ENCODE measurements around the gene BBS1. TPM values are rescaled to one million over a fixed set of nuclear protein-coding genes. Genes with fewer than 3 reads are reported as not detected.

Gene BBS1
- total RNA-seq, 1 donor from 2014 or later, result 39.6 TPM

DNA sequence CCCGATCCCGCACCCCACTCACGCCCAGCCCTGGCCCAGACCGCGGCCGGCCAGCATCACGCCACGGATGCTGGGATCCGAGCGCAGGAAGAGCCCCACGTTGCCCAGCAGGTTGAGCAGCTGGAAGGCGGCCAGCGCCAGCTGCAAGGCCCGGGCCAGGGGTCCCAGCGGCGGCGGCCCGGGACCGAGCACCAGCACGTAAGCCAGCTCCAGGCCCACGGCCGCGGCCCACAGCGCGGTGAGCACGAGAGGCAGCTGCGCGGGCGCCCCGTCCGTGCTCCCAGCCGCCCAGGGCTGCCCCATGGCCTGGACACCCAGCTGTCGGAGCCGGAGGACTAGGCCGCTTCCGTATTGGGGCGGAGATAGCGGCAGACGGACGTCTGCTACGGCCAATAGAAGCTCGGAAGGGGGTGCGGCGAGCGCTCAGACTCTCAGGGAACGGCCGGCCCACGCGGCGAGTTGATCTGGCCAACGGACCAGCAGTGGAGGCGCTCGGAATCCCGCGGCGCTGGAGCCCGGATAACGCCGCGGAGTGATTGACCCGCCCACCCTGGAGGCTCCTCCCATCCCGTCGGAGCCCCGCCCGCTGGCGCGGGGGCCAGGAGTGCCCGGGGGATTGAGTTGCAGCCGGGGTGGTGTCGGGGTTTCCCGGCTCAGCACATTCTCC is 35.4 kb downstream of the BBS1 start, which contains the start of gene ZDHHC24:
Gene ZDHHC24, minus strand, starts transcription at position 348 of the 667 bp plus-strand sequence. Its CDS starts 45 bp downstream, at position 303.
- peak; percentile 87 to 98 for DNase-seq (ENCODE audit: low spot score in 2 of 2)
- H3K27ac ChIP-seq, result peak within 1 kb of the TSS; percentile 64
- intact Hi-C loops (cut with DNase I), result loop anchor here (1.0 kb wide), 4 partner anchors 22 to 132 kb away; partner anchors contain the start of genes CTSF and DPP3
- peaks cover 3 to 20% of the 10 kb centered on the region in 2 donors for H3K4me1 ChIP-seq
- no peaks in the 10 kb centered on the region for H3K9me3 ChIP-seq
- H3K27me3 ChIP-seq, result no peaks in the 10 kb centered on the region
- TF ChIP-seq, protein P1, sequence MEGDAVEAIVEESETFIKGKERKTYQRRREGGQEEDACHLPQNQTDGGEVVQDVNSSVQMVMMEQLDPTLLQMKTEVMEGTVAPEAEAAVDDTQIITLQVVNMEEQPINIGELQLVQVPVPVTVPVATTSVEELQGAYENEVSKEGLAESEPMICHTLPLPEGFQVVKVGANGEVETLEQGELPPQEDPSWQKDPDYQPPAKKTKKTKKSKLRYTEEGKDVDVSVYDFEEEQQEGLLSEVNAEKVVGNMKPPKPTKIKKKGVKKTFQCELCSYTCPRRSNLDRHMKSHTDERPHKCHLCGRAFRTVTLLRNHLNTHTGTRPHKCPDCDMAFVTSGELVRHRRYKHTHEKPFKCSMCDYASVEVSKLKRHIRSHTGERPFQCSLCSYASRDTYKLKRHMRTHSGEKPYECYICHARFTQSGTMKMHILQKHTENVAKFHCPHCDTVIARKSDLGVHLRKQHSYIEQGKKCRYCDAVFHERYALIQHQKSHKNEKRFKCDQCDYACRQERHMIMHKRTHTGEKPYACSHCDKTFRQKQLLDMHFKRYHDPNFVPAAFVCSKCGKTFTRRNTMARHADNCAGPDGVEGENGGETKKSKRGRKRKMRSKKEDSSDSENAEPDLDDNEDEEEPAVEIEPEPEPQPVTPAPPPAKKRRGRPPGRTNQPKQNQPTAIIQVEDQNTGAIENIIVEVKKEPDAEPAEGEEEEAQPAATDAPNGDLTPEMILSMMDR (IDR thresholded peaks at IDR 0.05), result no peak
- H3K36me3 ChIP-seq, result peaks cover 3 to 4% of the 10 kb centered on the region in 2 donors
- peak within 1 kb of the TSS; percentile 80 to 92 for H3K4me3 ChIP-seq

DNA sequence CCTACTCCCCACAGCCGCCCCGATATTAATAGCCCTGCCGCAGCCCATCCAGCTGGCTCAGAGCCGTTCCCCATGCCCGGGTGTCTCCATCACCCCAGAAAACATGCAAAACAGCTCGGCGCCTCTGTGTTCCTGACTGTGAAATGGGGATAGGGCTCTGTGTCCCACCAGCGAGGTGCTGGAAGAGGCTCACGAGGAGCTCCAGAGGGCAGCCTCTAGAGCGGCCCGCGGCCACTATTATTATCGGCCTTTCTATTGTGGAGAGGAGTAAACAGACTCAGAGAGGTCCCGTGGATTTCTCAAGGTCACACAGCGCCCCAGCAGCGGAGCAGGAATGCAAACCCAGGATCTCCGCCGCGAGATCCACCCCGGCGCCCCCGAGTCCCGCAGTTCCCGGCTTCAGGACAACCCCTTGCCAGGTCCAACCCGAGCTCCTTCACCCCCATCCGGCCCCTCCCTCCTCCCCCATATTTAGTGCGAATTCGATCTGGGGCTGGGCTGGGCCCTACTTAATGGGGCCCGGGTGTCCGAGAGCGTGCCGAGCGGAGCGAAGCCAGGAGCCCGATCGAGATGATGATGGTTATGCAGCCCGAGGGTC is 36.0 kb downstream of the BBS1 start, which contains the start of gene ACTN3:
Gene ACTN3, plus strand, starts transcription at position 536 of the 598 bp plus-strand sequence. Its CDS starts 35 bp downstream, at position 571.
- intact Hi-C loops (cut with DNase I), result loop anchor here (1.0 kb wide), 4 partner anchors 22 to 132 kb away; partner anchors contain the start of genes CTSF and DPP3
- peak in 1 of 2 donors; percentile 76 for DNase-seq (ENCODE audit: low spot score in 2 of 2)

DNA sequence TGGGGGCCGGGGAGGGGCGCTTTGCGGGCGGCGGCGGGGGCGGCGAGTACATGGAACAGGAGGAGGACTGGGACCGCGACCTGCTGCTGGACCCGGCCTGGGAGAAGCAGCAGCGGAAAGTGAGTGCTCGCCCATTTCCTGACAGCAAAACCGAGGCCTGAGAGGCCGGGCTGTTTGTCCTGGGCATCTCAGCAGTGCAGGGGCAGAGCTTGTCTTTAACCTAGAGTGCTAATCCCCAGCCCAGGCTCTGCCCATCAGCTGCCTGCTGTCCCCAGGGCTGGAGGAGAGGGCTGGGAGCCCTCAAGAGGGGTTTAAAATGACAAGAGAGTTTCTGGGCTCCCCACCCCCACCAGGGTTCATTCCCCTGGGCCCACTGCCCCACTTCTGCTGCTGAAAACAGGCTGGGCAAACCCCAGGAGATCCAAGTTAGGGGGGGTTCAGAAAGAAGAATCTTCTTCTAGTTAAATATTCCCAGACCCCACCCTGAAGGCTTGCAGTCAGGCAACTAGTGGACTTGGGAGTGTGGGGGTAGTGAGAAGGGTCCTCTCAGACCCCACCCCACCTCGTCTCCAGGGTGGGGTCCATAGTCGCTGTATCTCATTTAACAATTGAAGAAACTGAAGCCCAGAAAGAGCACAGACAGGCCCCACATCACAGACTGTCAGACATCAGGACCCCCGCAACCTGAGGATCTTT is 36.7 kb downstream of the BBS1 start:
- Histone ChIP-seq H3K27ac (peak overlapping the region in 1 of 2 donors; percentile 64), H3K36me3 (peaks cover 3% of the 10 kb centered on the region in 2 donors), H3K4me3 (peak overlapping the region; percentile 80 to 92), H3K4me1 (peaks cover 3 to 20% of the 10 kb centered on the region in 2 donors), H3K9me3 (no peaks in the 10 kb centered on the region), H3K27me3 (no peaks in the 10 kb centered on the region)
- intact Hi-C loops (cut with DNase I), result loop anchor here (1.0 kb wide), 4 partner anchors 21 to 131 kb away; partner anchors contain the start of genes CTSF and DPP3
- TF ChIP-seq, protein P1 (IDR thresholded peaks at IDR 0.05), result no peak
- no peak for DNase-seq (ENCODE audit: low spot score in 2 of 2)

More for the DNA sequence above, 36.0 kb downstream of the BBS1 start, which contains the start of gene ACTN3:
- Histone ChIP-seq H3K4me1 (peaks cover 3 to 20% of the 10 kb centered on the region in 2 donors), H3K4me3 (peak within 1 kb of the TSS; percentile 80 to 92), H3K27ac (peak within 1 kb of the TSS; percentile 64), H3K9me3 (no peaks in the 10 kb centered on the region), H3K36me3 (peaks cover 3 to 4% of the 10 kb centered on the region in 2 donors), H3K27me3 (no peaks in the 10 kb centered on the region)
- TF ChIP-seq, protein P1 (IDR thresholded peaks at IDR 0.05), result no peak

DNA sequence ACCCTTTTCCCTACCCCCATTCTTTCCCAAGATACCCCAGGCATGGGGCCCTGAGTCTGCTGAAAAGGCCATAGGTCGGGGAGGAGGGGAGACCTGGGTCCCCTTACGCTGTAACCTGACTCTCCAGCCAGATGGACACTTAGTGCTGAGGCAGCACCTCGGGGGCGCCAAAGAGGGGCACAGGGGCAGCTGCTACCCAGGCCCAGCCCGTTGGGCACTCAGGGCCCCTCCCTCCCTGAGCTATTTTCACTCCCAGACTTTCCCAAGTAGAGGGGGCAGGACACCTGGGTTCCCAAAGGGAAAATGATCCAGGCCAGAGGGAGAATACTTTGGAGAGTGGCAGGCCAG is 37.2 kb downstream of the BBS1 start:
- Histone ChIP-seq H3K9me3 (no peaks in the 10 kb centered on the region), H3K27me3 (no peaks in the 10 kb centered on the region), H3K27ac (no peak overlapping the region), H3K4me3 (no peak overlapping the region), H3K36me3 (peaks cover 0 to 3% of the 10 kb centered on the region in 2 donors), H3K4me1 (peaks cover 3 to 20% of the 10 kb centered on the region in 2 donors)
- intact Hi-C loops (cut with DNase I), result no loop called here
- TF ChIP-seq, protein P1 (IDR thresholded peaks at IDR 0.05), result no peak
- DNase-seq (ENCODE audit: low spot score in 2 of 2), result no peak

DNA sequence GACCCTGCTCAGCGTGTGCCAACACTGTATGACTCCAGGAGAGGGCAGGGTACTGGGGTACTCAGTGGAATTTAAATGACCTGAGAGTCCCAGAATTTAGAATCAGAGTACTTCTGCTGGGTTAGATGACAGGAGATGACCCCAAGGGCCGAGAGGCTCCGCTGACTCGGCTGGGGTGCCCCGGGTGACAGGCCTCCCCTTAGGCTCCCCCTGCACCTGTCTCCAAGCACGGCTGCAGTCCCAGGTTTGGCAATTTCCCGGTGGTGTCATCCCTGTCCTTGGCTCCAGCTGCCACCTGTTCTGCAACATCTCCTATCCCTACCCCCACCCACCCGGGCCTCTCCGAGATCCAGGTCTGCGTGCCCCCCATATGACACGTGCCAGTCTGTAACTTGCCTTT is 37.6 kb downstream of the BBS1 start:
- Histone ChIP-seq H3K36me3 (peaks cover 0 to 3% of the 10 kb centered on the region in 2 donors), H3K4me1 (peaks cover 3 to 20% of the 10 kb centered on the region in 2 donors), H3K4me3 (no peak overlapping the region), H3K27ac (no peak overlapping the region), H3K27me3 (no peaks in the 10 kb centered on the region), H3K9me3 (no peaks in the 10 kb centered on the region)
- TF ChIP-seq, protein P1 (IDR thresholded peaks at IDR 0.05), result no peak
- intact Hi-C loops (cut with DNase I), result no loop called here
- DNase-seq (ENCODE audit: low spot score in 2 of 2), result no peak

Measured in ascending aorta (tissue), 2 donors.